Activated CD4-positive, alpha-beta T cell treated with anti-CD3 and anti-CD28 coated beads, Interleukin-2, amount 50 U/mL, for 1 hour (primary cell): Measurements from ENCODE around the gene TANC2.

Experiments
- DNase-seq: peaks from one replicate; pipeline ENCODE4 v3.0.0-alpha.2; 2020

Gene TANC2

GRCh38 chr17:63015824-63016223, 49.8 kb downstream of the TANC2 start:
- DNase-seq = no peak
